Tongue (tissue), 2 donors: ENCODE data around the gene SLC30A4. TPM values are rescaled to one million over a fixed set of nuclear protein-coding genes. Genes with fewer than 3 reads are reported as not detected.
"Not testable (repeated sequence)": the region's sequence is repeated elsewhere in the genome, so short reads cannot be mapped to it uniquely, and the experiment has no call there.

Experiments used
- DNase-seq: peaks from one replicate; pipeline ENCODE4 v3.0.0-alpha.2; 2015
- total RNA-seq: library from RNA; depleted of rRNA; stranded (reverse); fragments of >200 nt; gene quantifications from one replicate; pipeline ENCODE4 v1.2.3, GENCODE V29; 2014

Gene SLC30A4
- total RNA-seq, 1 donor from 2014 or later: 14.5 TPM

DNA sequence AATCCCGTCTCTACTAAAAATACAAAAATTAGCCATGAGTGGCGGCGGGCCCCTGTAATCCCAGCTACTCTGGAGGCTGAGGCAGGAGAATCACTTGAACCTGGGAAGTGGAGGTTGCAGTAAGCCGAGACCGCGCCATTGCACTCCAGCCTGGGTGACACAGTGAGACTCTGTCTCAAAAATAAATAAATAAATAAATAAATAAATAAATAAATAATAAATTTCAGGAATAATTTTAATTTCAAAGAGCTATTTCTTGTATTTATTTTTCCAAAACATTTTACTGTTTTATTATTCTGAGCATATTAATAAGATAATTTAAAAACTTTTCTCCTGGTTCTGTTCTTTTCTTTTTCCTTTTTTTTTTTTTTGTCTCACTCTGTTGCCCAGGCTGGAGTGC is 15.4 kb downstream of the SLC30A4 start:
- DNase-seq: not testable (repeated sequence)

DNA sequence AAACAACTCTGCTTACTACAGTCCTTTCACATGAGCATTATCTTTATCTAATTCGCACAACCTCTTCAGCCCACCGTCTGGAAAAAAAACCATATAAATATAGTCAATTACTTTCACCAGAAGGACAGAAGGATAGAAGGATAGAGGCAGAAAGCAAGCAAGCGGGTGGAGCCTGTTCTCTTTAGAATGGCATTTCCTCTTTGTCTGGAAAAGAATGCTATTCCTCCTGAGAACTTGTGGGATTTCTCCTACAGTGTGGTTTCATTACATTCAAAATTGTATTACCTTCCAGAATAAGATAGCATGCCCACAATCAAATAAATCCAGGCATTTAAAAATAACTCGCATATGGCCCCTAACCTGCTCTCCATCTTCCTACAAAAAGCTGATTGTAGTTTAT is 23.1 kb downstream of the SLC30A4 start:
- no peak for DNase-seq

DNA sequence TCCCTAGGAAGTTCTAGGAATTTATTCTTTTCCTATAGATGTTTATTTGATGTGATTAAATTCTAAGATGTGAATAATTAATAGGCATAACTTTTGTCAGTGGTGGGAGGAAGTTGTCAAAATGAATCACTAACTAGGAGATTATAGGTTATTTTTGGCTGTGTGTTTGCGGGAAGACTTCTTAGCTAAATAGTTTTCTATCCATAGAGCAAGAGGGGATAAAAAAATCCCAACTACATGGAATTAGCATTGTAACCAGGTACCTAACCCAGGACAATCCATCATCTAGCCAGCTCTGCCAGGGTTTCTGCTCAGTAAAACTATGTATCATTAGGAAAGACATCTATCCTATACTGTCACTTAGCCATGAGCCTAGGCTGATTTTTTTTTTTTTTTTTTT is 23.9 kb downstream of the SLC30A4 start:
- DNase-seq: no peak

DNA sequence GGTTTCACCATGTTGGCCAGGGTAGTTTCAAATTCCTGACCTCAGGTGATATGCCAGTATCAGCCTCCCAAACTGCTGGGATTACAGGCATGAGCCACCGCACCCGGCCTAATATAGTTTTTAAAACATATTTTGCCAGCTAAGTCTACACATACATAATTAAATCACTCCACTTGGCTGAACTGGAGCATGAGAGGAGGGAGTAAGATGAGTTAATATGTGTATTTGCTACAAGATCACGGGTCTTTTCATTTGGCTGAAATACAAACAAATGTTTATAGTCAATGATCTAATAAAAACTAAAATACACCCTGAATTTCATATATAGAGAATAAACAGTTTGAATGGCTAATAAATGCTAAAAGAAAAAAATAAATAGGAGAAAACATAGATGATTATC is 25.3 kb downstream of the SLC30A4 start:
- DNase-seq: no peak

DNA sequence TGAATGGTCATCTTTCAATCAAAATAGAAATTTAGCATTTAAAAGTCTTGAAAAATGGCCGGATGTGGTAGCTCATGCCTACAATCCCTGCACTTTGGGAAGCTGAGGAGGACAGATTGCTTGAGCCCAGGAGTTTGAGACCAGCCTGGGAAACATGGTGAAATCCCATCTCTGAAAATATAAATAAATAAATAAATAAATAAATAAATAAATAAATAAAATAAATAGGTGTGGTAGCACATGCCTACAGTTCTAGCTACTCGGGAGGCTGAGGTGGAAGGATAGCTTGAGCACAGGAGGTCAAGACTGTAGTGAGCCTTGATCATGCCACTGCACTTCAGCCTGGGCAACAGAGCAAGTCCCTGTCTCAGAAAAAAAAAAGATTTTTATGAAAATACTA is 25.9 kb downstream of the SLC30A4 start:
- DNase-seq: no peak

DNA sequence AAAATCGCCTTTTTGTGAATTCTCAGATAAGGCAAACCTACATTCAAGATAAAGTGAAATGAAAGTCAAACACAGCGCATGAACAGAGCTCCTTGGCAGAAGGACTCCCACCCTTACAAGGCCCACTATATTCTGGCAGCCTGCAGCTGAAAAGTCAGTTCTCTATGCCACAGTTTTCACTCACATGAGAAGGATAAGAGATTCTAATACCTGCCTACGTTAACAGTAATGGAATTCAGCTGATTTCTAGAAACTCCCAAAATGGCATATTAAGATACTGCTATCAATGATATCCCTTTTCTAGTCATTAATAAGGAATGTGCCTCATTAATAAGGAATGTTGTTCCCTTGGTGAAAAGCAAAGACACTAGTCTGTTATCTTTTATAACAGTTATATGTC is 27.0 kb downstream of the SLC30A4 start:
- DNase-seq: no peak

DNA sequence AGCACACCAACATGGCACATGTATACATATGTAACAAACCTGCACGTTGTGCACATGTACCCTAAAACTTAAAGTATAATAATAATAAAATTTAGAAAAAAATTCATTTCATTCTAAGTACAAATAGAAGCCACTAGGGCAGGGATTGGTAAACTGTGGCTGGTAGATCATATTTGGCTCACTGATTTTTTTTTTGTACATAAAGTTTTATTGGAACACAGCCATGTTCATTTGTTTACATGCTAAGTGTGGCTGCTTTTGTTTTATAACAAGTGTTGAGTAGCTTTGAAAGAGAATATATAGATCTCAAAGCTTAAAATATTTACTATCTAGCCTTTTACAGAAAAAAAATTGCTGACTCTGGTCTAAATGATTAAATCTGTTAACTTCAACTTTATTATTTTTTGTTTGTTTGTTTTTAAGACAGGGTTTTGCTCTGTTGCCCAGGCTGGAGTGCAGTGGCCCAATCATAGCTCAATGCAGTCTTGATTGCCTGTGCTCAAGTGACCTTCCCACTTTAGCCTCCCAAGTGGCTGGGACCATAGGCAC is 32.8 kb downstream of the SLC30A4 start:
- DNase-seq: no peak

DNA sequence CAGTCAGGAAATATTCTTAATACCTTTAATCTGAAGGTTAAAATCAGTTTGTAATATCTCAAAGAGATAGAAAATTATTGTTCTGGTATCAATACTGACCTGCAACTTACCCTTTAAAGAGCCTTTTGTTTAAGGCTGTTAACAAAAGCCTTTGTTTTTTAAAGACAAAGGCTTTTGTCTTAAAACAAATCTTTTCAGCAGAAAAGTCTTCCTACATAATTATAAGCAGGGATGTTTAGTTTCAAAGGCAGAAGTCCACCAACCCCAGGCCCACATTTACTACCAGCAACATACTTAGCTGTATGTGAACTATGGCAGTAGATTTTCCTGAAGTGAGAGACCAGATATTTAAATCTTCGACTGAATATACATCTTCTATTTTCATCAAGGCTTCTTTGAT is 36.2 kb downstream of the SLC30A4 start:
- DNase-seq: no peak

DNA sequence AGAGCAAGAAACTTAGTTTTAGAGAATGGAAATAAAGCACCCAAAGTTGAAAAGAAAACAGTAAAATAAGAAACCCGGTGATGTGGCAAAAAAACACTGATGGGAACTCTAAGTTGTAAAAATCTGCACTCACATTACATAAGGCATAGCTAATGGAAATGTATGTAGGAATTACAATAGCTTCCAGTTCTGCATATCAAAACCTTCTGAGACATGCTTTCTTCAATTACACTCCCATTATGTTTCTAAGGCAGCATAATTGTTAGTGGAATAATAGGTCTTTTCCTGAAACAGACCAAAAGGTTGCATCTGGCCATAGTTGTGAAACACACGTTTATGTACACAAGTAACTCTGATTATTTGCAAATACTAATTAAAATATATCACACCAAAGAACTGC is 41.4 kb downstream of the SLC30A4 start:
- DNase-seq: no peak

DNA sequence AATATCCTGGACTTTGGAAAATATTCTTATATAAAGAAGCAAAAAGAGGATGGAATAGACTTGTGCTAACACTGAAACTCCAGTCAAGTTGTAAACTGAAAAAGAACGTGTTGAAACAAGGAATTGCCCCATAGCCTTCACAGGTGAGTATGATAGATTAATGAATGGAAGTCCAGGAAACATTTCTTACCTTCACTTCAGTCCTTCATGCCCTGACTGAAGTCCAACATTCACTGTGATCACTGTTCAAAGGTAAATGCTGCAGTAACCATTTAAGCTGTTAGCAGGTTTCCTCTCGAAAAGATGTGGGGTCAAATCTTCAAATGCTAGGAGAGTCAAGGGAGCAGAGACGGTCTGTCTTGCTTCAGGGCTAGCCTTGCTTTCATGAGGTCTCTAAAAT is 46.1 kb downstream of the SLC30A4 start:
- DNase-seq: no peak

DNA sequence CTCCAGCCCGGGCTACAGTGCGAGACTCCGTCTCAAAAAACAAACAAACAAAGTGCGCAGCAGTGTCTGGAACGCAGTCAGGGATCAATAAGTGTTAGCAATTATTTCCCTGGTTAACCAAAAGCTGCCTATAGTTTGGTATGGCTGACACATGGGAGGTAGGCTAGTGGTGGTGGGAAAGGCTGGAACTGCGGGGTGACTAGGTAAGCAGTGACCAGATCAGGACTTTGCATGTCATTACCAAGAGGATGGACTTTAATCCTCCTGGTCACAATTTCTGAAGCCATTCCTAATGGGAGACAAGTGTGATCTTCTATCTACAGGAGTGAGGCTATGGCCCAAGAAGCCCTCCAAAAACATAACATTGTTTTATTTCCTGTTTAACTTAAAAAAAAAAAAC is 47.8 kb downstream of the SLC30A4 start:
- DNase-seq: no peak

DNA sequence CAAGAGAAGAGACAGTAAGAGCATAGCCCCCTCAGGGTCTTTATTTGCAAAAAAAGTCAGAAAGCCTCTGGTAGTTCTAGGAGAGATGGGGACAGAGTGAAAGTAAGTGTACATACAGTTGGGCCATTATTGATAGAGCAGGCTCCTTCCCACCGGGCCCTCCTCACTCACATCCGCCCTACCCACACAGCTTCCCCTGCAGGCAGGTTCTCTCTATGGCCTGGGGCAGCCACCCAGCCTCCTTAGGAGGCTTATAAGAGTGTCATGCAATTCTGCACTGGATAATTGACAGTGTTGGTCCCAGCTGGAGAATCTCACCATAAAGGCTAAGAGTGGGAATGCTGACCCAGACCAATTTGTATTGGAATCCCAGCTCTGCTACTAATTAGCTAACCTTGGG is 49.5 kb downstream of the SLC30A4 start:
- DNase-seq: no peak

DNA sequence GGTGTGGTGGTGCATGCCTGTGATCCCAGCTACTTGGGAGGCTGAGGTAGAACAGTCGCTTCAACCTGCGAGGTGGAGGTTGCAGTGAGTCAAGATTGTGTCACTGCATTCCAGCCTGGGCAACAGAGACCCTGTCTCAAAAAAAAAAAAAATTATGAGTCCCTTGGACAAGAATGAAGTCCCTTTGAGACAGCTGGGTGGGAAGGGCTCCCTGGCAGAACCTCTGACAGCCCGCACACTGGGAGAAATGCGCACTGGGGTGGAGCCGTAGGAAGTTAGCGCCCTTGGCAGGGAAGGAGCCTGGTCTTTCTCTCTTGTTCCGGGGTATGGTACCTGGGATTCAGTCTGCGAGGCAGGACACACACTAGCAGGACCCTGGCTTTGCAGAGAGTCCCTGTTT is 51.4 kb downstream of the SLC30A4 start:
- DNase-seq: no peak

DNA sequence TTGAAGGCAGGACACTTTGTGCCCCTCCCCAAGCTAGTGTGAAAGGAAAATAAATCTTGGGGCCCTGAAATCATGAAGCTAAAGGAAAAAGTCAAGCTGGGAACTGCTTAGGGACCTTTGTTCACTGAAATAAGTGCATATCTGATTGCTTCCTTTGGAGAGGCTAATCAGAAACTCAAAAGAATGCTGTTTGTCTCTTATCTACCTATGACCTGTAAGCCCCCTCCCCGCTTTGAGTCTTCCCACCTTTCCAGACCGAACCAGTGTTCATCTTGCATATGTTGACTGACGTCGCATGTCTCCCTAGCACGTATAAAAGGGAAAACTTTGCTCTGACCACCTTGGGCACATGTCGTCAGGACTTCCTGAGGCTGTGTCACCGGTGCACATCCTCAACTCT is 53.1 kb downstream of the SLC30A4 start:
- DNase-seq: no peak

DNA sequence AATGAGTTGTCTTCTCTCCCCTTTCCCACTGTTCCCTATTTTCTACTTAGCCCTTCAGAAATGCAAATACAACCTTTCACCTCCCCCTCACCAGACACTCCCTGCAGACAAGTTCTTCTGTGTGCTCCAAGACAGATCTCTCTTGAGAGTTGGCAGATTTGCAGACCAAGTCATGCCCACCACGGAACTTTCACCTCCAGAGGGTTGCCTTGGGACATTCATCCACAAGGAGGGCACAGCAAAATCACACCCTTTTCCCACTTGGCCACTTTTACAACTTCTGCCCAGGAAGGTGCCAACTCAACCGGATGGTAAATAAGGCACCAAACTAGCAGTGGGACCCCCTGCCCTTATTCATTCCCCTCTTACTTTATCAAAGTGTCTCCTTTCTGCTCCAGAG is 53.5 kb downstream of the SLC30A4 start:
- no peak for DNase-seq

DNA sequence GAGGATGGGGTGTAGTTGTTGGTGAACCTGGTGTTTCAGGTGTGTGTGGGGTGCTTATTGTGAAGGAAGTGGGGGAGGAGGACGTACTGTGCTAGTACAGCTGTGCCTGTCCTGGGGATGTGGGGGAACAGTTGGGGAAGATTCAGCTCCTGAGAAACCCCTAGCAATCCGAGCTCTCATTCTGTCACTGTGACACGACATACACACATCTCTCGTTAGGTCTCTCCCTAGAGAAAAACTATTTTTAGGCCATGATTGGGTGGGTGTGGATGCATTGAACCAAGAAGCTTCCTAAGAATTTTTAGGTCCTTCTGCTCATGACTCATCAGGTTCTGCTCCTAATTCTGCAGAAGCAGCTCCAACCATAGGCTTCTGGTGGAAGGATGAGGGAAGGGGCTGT is 54.3 kb downstream of the SLC30A4 start:
- DNase-seq: no peak

DNA sequence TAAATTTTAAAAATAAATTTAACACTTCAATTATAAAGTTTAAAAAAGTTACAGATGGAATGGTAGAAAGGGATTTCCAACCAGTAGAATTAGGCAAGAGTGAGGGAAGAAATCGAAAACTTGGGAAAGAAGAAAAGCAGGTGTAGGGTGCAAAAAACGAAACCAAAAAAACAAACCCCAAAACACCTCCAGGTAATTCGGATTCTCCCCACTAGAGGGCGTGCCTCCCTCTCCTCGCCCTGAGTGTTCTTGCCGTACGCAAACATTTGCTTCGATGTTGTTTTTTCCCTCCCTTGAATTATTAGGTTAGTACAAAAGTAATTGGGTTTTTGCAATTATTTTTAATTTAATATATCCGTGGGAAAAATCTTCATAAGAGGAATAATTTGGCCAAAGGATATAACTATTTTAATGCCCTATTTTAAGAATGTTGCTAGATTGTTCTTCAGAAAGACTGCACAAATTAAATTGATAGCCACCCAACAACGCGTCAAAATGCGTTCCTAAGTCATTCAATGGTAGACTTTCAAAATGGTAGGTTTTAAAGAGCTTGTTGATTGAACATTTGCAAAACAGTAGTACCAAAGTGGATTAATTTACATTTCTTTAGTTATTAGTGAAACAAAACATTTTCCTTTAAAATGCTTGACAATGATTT is 63.7 kb downstream of the SLC30A4 start:
- peak; percentile 83 for DNase-seq

DNA sequence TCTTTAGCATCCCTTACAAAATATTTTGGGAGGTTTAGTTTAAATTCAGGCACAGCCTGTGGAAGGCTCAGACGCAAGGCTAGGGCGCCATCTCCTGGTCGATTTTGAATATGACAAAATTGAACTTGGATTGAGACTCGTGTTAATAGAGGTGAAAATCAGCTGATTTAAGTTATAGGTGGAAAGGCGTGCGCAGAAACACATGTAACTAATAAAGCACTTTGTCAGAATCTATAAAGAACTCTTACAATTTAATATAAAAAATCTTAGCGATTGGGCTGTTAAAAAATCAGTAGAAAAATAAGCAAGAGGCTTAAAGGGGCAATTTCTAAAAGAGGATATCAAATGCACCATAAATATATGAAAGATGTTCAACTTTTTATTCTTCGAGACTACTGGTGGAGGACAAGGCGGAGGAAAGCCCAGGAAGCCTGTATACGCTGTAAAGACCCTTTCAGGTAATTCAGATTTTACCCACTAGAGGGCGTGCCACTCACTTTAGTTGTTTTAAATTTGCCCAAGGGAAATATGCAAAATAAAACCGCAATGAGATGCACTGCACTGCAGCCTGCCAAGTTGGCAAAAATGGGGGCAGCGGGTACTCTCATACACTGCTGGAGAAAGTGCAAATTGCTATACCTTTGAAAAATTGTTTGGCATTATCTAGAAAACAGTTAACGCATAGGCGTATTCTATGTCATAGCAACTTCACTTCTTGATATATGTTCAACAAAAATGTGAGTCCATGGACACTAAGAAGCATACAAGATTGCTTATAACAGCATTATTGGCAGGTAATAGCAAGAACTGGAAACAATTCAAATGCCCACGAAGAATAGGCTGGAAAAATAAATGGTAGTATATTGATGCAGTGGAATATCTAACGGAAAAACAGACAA is 64.7 kb downstream of the SLC30A4 start:
- DNase-seq: peak; percentile 93

DNA sequence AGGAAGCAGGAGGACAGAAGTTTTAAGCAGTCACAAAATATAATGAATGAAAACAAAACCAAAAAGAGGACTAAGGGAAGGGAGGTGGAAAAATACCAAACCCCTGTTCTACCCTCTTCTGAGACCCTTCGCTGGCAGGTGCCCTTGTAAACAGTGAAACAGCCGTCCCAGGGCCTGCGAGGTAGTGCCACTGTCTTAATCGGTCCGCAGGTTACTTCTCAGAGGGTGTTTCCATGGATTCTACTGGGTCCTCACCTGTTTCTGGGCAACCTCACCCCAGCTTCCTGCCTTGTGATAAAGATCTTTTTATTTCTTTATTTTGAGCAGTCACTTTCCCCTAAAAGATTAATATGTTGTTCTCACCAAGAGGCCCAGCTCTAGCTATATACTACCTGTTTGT is 65.3 kb downstream of the SLC30A4 start:
- no peak for DNase-seq

DNA sequence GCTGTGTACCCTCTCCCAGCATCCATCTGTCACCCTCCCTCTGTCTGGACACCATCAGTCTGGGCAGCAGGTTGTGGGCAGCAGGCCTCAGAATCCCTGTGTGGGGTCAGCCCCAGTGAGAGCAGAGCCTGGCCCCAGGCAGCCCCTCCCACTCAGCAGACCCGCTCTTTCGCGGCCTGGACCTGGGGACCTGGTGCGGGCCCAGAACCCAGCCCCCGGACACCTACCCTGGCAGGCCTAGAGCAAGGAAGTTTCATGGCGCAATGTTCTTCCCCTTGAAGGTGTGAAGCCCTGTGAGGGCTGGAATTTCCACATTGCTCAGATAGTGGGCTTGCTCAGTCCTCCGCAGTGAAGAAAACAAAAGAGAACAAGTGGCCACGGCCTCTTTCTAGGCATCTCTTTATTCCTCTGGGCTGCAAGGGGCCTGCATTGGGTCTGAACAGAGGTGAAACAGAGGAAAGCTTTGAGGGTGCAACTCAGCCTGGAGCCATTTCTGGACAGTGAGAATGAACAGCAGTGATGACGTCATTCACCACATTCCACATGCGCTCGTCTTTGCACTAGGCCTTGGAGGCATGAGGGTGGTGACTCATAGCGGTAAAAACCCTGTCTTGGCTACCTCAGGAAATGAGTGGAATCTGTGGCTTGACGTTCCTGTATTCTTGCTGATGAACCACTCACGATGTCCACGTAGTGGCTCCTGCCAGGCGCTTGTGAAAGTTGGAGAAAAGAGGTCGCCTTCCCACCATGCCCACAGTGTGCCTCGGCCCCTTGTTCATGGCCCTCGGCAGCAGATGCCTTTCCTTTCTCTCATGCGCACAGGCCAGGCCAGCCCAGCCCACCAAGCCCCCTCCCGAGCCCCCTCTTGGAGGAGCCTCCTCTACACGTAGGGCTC is 66.1 kb downstream of the SLC30A4 start:
- peak; percentile 52 for DNase-seq

DNA sequence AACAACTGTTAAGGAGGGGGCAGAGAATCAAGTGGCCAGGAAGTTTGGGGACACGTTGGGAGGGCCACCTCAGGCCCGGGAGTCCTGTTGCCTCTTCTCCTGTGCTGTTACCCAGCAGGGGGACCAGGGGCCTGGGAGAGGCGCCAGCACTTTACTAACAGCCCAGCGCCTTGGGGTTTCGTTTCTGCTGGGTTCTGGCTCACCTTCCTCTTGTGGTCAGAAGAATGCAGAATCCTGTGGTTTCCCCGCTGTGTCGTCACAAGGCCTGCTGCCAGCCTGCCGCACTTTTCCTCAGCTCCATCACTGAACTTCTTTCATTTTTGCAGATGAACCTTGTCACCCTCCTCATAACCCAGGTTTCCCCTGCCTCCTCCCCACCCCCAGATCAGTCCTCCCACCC is 67.7 kb downstream of the SLC30A4 start:
- peak; percentile 27 for DNase-seq

DNA sequence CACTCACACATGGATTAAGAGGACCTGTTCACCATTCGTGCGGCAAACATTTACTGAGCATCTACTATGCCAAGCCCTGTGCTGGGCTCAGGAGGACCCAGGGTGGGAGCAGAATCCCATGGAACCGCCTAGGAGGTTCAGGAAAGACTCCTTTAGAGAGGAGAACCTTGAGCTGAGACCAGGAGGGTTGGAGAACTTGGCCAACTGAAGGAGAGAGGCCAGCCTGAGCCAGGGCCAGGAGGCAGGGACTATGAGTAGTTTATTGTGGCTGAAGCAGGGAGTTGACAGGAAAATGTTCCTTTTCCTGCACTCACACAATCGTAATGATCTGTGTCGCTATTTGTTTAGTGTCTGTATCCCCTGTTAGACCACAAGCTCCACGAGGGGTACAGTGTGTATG is 71.3 kb downstream of the SLC30A4 start:
- DNase-seq: no peak
